ENCODE data around the gene NT5DC3.

The NT5DC3 gene

GRCh38 chr12:103808239-103808880 lies 32.7 kb downstream of the NT5DC3 start:
- no peak for DNase-seq

- no peak for DNase-seq
Observed at GRCh38 chr12:103807561-103808238, 33.3 kb downstream of the NT5DC3 start.

- DNase-seq: no peak
Observed at GRCh38 chr12:103806803-103807202, 34.2 kb downstream of the NT5DC3 start.

- no peak for DNase-seq
Observed at GRCh38 chr12:103805655-103806360, 35.2 kb downstream of the NT5DC3 start.

GRCh38 chr12:103803847-103804246 lies 37.2 kb downstream of the NT5DC3 start:
- no peak for DNase-seq

GRCh38 chr12:103802586-103802886 lies 38.5 kb downstream of the NT5DC3 start:
- no peak for DNase-seq

GRCh38 chr12:103801709-103802585 lies 39.1 kb downstream of the NT5DC3 start:
- DNase-seq: no peak

- DNase-seq: peak; percentile 66
Observed at GRCh38 chr12:103799857-103800771, 40.9 kb downstream of the NT5DC3 start.

GRCh38 chr12:103799504-103799856 lies 41.6 kb downstream of the NT5DC3 start:
- no peak for DNase-seq

GRCh38 chr12:103798586-103798985 lies 42.4 kb downstream of the NT5DC3 start:
- DNase-seq: no peak

- DNase-seq: no peak
Observed at GRCh38 chr12:103794309-103795213, 46.5 kb downstream of the NT5DC3 start.

GRCh38 chr12:103793512-103794045 lies 47.5 kb downstream of the NT5DC3 start:
- DNase-seq: no peak

GRCh38 chr12:103793046-103793445 lies 48.0 kb downstream of the NT5DC3 start:
- DNase-seq: no peak

GRCh38 chr12:103791350-103791920 lies 49.6 kb downstream of the NT5DC3 start:
- DNase-seq: no peak

GRCh38 chr12:103786201-103786600 lies 54.8 kb downstream of the NT5DC3 start:
- DNase-seq: no peak

- peak; percentile 13 for DNase-seq
Observed at GRCh38 chr12:103785243-103786031, 55.6 kb downstream of the NT5DC3 start.

GRCh38 chr12:103783744-103784664 lies 57.0 kb downstream of the NT5DC3 start:
- DNase-seq: no peak

- no peak for DNase-seq
Observed at GRCh38 chr12:103782399-103782798, 58.6 kb downstream of the NT5DC3 start.
